ENCODE measurements around the gene OPTN. TPM values are rescaled to one million over a fixed set of nuclear protein-coding genes. Genes with fewer than 3 reads are reported as not detected.

Gene OPTN
- total and polyA plus RNA-seq, 2 of the 8 experiments (the other 6 are each of a cell fraction or from before 2014, with no cell fraction given) = 4.8 to 20.1 TPM

GRCh38 chr10:13102002-13102794 lies 2.2 kb downstream of the OPTN start (continued):
- no peak for TF ChIP-seq CTCF (IDR thresholded peaks at IDR 0.05; ENCODE audit: control extremely low read depth in 1 of 3, insufficient read depth in 1 of 3, low read depth in 1 of 3, low read length in 3 of 3)
- TF ChIP-seq RAD21 (IDR thresholded peaks at IDR 0.05 in 1 of 2, conservative IDR thresholded peaks at IDR 0.05 in 1 of 2; ENCODE audit: low read depth in 2 of 2, low read length in 2 of 2) = no peak

All from H1 (cell line).